GM19452 (cell line): ENCODE measurements around the gene OLFM1.
"Not testable (repeated sequence)": the region's sequence is repeated elsewhere in the genome, so short reads cannot be mapped to it uniquely, and the experiment has no call there.

Experiments used
- ATAC-seq: cut with Tn5 transposase; IDR thresholded peaks from one replicate; pipeline ENCODE4 v1.9.1; 2021; ENCODE audit not compliant: unreplicated experiment

OLFM1 gene

DNA sequence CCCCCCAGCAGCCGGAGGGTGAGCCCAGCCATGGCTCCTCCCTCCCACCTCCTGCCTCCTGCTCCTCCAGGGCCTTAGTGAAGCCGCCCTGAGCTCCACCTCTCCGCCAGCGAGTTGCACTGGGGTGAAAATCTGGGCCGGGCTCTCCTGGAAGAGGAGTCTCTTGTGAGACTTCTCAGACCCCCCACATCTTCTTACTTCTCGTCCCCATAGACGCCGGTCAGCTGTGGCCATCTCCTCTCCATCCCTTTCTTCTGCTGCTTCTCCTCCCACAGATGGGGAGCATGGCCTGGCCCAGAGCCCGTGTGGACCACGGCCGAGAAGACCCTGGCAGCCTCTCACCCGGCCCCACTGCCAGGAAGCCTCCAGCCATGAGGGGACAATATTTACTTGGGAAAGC is 17.3 kb downstream of the OLFM1 start:
- no peak for ATAC-seq

DNA sequence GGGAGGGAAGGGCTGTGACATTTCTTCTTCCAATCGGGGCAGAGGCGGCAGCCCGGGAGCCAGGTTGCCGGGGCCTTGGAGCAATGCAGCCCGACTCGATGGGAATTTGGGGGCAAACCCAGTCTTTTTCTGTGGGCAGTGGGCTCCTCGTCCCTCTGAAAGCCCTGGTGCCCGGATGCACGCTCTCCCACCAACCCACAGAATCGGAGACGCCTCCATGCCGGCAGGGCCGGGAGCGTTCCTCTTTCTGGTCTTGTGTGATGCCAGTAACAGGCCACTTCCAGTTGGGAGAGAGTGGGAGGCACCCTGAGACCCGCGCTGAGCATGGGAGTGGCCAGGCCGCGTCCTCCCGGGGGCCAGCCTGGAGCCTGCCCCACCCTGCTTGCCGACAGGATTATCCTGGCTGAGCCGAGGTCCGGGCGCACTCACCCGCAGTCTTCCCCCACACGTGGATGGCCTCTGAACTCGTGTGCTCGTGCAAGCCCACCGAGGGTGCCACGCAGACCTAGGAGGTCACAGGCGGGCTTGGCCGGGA is 17.8 kb downstream of the OLFM1 start:
- ATAC-seq: no peak

DNA sequence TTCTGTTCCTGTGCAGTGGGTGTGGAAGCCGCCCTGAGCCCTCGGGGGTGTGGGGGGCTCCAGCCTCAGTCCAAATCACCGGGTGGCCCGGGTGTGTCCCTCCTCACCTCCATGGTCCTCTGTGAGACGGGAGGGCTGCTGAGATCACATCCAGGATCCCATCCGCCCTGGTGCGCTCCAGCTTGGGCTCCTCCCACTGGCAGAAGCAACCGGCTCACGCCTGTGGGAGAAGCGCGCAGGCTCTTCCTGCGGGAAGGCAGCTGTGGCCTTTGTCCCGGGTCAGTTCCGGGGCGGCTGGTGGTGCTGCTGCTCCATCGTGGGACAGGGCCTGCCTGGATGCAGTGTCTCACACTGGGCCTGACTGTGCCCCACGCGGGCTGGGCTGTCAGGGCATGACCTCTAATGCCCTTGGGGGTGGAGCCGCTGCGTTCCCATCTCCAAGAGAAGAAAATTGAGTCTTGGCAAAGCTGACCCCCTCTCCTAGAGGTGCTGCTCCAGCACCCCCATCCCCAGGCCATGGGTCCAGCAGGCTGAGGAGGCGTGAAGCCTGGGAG is 18.5 kb downstream of the OLFM1 start:
- no peak for ATAC-seq

DNA sequence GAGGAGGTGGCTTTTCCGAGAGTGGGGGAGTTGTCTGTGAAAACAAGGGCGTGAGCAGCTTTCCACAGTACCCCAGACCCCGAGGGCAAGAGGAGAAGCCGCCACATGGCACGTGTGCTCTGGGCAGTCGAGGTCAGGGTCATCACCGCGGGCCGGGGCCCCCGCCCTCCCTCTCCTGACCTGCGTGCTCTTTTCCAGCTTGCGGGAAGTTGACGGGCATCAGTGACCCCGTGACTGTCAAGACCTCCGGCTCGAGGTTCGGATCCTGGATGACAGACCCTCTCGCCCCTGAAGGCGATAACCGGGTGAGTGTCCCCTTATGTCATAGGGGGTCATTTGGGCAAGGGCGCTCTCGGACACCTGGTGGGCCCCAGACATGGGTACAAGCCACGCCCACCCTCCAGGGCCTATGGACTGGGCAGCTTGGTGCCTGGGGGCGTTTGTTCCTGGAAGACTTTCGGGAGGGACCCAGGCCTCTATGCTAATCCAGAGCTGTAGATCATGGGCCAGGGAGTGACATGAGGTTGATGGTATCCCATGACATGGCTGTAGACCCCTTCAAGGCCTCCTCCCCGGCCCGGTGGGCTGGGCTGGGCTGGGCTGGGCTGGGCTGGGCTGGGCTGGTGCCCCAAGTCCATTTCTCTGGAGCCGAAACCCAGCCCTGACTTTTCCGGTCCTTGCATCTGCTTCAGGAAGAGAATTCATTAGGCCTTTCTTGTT is 19.2 kb downstream of the OLFM1 start:
- ATAC-seq: no peak

DNA sequence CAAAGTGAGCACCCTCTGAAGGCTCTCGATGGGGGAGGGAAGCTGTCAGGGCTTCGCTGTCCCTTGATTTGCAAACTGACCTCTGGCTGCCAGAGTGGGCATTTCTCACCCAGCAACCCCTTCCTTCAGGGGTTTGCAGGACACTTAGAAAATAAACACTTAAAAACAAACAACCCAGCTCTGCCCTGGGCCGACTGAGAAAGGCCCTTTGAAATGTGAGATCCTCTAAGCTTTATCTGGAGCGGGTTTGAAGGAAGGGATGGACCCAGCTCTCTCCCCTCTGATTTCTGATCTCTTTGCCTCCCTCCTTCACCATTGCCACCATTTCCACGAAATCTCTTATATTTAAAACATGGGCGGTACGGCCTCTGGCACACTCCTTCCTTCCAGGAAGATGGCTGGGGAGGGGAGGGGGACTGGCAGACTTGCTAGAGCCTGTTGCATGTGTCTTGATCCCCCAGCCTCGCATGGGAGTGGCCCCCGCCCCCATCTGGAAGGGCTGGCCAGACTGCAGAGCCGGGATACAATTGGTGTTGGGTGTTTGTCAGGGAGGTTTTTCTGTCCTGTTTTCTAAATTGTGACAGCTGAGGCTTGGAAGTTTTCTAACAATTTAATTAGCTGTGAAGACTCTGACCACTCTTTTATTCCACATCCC is 20.2 kb downstream of the OLFM1 start:
- no peak for ATAC-seq

DNA sequence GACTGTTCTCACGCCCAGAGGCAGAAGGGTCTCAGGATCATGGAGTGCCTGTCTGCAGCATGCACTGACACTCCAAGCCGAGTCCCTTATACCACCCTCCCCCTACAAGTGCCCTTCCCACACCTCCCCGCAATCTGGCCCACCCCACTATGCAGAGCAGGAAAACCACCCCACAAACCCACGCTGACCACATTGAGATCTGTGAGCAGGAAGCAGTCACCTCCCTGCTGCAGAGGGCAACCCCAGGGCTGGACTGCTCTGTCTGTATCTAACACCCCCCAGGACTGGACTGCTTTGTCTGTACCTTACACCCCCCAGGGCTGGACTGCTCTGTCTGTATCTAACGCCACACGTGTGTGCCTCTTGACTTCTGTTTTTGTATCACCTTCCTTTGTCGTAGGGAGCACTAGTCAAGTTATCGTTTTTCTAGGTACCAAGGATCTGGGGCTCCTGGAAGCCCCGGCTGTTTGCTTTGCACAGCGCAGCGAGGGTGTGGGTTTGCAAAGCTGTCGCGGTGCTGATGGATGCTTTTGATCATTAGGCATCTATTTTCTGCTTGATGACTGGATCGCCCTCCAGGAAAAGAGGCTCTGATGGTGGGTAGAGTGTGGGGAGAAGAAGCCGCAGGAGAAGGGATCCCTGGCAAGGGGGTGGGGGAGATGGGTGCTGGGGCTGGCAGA is 21.5 kb downstream of the OLFM1 start:
- ATAC-seq: no peak

DNA sequence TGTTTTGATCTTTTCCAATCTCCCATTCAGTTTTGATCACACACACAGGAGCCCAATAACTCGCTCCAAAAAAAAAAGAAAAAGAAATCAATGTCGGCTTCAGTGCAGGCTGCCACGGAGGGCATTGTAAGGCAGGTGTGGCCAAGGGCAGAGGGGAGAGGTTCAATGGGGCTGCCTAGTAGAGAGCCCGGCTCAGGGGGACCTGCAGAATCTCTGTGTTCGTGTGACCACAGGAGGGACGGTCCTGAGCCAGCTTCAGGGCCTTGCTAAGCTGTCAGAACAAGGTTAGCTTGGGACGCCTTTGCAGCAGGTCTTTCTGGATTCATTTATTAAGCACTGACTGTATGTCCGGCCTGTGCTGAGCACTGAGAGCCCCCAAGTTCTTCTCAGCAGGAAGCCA is 22.2 kb downstream of the OLFM1 start:
- ATAC-seq: no peak

DNA sequence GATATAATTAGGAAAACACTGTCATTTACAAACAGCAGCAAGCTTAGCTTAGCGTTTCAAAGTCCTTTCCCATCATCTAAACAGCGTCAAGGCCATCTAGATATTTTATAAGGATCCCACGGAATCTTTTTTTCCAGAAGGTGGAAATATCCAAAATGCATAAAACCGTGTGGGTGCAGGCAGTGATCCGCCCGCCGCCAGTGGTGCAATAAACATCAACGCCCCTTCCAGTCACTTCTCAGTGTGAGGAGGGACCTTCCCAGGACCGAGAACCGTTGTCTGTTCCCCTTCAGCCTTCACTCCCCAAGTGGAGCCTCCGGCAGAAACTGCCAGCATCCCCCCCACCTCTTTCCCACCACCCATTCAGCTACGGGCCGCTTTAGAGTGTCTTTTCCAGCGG is 22.9 kb downstream of the OLFM1 start:
- no peak for ATAC-seq

DNA sequence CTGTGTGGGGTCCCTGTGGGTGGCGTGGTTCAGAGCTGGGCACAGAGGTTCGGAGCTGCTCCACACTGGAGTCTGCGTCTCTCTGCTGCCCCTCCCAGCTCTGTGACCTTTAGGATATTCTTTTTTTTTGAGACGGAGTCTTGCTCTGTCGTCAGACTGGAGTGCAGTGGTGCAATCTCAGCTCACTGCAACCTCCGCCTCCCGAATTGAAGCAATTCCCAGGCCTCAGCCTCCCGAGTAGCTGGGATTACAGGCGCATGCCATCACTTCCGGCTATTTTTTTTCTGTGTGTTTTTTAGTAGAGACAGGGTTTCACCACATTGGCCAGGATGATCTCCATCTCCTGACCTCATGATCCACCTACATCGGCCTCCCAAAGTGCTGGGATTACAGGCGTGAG is 24.1 kb downstream of the OLFM1 start:
- not testable (repeated sequence) for ATAC-seq

DNA sequence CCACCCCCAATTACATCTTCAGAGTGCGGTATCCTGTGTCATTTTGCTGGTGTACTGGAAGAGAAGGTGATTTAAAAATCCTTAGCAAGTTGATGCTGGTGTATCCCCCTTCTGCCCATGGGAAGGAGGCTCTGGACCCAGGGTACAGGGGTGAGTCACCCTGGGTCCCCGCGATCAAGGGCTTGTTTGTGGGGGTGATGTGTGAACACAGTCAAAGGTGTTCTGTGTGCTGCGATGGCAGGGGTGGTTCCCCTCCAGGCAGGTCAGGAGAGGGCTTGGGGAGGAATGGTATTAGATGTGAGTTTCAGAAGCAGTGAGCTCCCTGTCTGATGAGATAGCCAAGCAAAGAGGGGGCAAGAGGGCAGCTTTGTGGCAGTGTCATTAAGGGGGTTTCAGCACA is 28.9 kb downstream of the OLFM1 start:
- ATAC-seq: no peak

DNA sequence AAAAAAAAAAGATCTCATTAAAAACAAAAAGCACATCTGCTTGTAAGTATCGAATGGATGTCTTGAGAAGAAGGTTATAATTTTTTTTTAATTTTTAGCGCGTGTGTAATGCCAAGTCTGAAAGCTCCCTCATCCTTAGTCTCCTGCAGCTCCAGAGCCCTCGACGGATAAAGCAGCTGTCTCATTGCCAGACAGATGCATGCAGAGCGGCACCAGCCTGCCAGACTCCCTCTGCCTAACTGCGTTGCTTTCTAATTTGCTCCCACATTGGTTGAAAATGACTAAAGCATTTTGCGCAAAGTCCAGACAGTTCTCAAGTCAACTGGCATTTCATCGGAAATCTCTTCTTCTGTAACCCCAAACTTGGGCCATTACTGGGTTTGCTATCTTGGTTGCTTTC is 29.4 kb downstream of the OLFM1 start:
- ATAC-seq: no peak

DNA sequence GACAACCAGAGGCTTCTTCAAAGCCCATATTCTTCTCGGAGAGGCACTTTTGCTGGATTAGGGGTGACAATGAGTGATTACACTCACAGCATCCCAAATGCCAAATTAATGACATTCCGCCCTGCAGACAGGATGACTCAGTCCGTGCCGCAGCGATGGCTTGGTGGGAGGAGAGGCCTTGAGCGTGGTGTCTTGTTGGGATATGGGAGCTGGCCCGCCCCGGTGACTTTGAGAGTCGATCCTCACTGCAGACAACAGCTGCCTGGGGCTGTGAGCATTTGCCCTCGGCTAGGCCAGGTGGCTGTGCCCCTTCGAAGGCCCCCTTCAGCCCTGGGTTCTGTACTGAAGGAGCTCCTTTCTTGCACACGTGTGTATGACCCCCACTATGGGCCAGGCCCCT is 29.8 kb downstream of the OLFM1 start:
- no peak for ATAC-seq

DNA sequence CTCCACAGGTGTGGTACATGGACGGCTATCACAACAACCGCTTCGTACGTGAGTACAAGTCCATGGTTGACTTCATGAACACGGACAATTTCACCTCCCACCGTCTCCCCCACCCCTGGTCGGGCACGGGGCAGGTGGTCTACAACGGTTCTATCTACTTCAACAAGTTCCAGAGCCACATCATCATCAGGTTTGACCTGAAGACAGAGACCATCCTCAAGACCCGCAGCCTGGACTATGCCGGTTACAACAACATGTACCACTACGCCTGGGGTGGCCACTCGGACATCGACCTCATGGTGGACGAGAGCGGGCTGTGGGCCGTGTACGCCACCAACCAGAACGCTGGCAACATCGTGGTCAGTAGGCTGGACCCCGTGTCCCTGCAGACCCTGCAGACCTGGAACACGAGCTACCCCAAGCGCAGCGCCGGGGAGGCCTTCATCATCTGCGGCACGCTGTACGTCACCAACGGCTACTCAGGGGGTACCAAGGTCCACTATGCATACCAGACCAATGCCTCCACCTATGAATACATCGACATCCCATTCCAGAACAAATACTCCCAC is 32.1 kb downstream of the OLFM1 start:
- no peak for ATAC-seq

DNA sequence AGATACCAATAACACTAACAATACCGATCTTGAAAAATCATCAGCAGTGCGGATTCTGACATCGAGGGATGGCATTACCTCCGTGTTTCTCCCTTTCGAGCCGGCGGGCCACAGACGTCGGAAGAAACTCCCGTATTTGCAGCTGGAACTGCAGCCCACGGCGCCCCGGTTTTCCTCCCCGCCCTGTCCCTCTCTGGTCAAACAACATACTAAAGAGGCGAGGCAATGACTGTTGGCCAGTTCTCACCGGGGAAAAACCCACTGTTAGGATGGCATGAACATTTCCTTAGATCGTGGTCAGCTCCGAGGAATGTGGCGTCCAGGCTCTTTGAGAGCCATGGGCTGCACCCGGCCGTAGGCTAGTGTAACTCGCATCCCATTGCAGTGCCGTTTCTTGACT is 32.8 kb downstream of the OLFM1 start:
- ATAC-seq: no peak

DNA sequence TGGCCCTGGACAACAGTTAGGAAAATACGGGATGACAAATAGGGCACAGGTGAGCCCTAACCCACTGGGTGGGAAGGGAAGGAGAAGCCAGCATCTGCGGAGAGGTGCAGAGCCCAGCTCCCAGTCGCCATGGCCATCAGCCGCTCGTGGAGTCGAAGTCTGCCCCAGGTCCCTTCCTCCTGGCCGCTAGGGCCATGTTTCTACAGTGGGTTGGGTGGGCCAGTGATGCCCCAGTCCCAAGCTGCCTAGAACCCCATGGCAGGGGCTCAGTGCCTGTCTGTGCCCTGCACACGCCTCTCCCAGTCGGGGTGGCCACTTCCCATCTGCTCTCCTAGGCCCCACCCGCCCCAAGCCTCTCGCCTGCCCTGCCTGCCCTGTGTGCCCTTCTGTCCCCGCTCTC is 34.8 kb downstream of the OLFM1 start:
- ATAC-seq: no peak

DNA sequence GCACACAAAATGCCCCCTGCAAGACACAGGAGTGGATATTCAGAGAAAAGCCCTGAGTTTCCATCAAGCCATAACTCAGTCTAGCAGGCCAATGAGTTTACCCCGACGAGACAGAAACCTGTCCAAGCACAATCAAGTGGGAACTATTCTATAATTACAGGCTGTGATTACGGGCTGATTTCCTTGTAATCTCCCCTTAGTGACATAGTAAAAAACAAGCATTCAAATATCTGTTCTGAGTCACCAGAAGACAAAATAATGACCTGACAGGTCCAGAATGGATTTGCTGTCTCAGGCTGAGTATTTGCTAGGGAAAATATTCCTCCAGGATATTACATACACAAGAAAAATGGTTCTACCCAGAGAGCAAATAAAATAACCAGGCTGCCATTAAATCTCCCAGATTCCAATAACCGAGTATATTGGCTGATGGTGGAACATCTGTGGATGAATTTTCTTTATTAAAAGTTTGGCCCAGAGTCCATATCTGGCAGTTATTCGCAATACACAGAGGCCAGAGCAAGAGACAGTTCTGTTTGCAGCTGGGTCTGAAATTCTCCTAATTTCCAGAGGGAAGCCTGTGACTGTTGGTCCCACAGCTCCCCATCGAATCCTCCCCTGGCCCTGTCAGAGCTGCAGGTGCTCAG is 35.8 kb downstream of the OLFM1 start:
- no peak for ATAC-seq

DNA sequence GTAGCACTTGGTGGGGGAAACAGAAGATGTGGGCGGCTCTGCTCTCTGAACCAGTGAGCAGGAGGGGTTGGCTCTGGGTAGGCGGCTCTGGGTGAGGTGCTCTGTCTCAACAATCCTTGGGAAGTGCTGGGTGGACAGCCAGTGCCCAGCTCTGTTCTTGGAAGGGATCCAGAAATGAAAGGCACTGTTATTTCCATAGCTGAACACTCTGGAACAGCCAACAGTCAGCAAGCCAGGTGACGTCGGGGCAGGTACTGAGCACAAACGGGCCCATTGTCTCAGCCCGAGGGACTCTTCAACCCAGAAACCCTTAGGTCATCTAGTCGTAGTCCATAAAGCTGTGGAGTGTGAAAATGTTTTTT is 36.3 kb downstream of the OLFM1 start:
- ATAC-seq: no peak

DNA sequence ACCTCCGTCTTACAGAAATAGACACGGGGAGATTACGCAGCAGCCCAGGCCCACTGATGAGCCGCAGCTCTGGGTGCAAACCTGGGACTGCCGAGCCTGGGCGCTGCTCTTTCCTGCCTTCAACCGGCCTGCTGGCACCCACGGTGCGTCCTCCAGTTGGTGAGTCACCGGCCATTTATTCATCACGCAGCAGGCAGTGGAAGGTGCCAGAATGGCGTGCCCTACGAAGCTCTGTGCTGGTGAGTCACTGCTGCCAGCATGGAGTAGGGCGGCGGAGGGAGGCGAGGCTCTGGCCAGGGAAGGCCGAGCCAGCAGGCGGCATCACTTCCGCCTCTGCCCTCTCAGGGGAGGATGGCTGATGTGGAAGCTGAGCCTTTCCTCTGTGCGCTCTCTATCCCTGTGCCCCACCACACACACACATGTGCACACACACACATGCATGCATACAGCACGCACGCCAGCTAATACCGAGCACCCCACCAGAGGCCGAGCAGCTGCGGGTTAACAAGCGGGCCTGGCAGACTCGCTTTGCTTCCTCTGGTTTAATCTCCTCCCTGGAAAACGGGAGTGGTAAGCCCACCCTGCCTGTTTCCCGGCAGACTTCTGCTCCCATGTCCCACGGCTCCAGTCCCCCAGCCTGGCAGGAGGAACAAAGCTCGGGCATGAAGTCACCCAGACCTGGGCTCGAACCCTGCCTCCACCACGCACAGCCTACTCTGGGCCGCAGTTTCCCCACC is 39.2 kb downstream of the OLFM1 start:
- ATAC-seq: no peak

DNA sequence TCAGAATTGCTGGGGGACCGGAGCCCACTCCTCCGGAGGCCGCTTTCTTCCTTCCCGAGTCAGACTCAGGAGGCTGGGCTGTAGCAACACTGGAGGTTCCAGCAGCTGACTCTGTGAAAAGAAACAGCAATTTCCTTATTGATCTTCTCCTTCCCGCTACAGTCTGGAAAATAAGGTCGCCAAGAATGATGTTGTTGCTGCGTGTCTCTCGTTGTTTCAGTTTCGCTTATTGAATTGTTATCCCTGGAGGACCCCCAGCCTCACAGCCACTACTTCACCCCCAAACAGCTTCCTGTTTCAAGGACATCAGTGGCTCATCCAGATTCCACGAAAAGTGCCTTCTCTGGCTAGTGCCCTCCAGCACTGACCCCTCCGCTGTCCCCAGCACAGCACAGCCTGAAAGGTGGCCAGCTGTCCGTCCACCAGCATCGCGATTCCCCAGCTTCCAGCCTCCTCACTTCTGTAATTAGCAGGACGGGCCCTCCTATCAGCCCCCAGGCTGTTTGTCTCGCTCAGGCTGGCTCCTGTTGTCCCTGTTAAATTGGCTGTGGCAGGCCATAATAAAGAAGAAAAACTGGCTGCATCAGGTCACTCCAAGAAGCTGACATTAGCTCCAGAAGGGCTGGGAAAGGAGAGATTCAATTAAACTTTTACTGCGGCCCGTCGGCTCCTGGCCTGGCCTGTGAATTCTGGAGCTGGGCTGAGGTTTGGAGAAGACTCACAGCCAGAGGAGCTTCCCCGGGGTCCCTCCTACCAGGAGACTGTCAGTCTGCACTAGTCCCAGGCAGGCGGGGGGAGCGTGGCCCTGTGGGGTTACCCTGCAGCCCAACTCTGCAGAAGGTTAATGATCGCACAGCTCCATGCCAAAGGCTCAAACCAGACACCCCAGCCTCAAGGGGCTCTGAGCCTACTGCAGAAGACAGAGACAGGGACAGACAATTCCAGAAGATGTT is 40.5 kb downstream of the OLFM1 start:
- no peak for ATAC-seq
